K562 (cell line): ENCODE results near the gene EPOP. TPM values are rescaled to one million over a fixed set of nuclear protein-coding genes. Genes with fewer than 3 reads are reported as not detected.
A peak's percentile ranks its signal among the peaks of the same experiment; 100 is the strongest.

ENCODE experiments used
- ATAC-seq: fragments of 200-7000 bp; cut with Tn5 transposase; 3 replicates; pipeline ENCODE4 v1.9.1; 2020; ENCODE audit warnings: moderate library complexity
- BruUV-seq: library from RNA; stranded (reverse); fragments of 400-500 nt; replicated peaks from 2 replicates; lab custom pipeline; 2021; lab: Mats Ljungman, UMichigan
- CTCF ChIA-PET: fragments of 300-600 bp; formaldehyde crosslinking; extraction: SDS; loops from one replicate; lab custom pipeline; 2021; ENCODE audit warnings: low intra/inter-chr PET ratio; lab: Yijun Ruan, JAX
- POLR2A ChIA-PET: fragments of 300-600, 350-650 bp; sonication (Branson Sonifier 250); formaldehyde crosslinking; extraction: SDS; loops from one replicate; lab custom pipeline; 2021; ENCODE audit warnings: antibody characterized with exemption, inconsistent platforms; lab: Yijun Ruan, JAX
- DNase-seq, 4 experiments: peaks; one replicate each; pipeline versions ENCODE4 v3.0.0 to v3.0.0-alpha.2; 2011 to 2018; ENCODE audit warnings: low spot score in 3 of 4, mixed read lengths in 3 of 4; ENCODE audit errors: extremely low read depth in 1 of 4
- FAIRE-seq: peaks from 2 replicates; lab custom pipeline; 2011; peaks lifted over from hg19 to GRCh38; lab: Jason Lieb, UNC
- H2AFZ ChIP-seq: 2 replicates; pipeline ENCODE4 v1.6.0; 2011; ENCODE audit warnings: low read depth, low read length, control low read depth, inconsistent platforms
- H3K27ac ChIP-seq: fragments of 200-600 bp; 3 replicates; pipeline ENCODE4 v1.8.0; 2011; ENCODE audit warnings: low read depth, mild to moderate bottlenecking, control low read depth, inconsistent platforms, low read length, moderate library complexity, mixed read lengths; ENCODE audit errors: extremely low read depth
- H3K27me3 ChIP-seq, 2 experiments: fragments of 300-600 bp in 1 of 2; 2 replicates in 1 of 2; 3 replicates in 1 of 2; pipeline versions ENCODE4 v1.6.0 to v1.8.0; 2011; ENCODE audit warnings: inconsistent platforms in 2 of 2, low read length in 2 of 2, mild to moderate bottlenecking in 1 of 2, mixed read lengths in 1 of 2, moderate library complexity in 1 of 2; ENCODE audit not compliant: control insufficient read depth in 2 of 2, insufficient read depth in 2 of 2
- H3K36me3 ChIP-seq: fragments of 300-600 bp; 3 replicates; pipeline ENCODE4 v1.8.0; 2011; ENCODE audit warnings: mild to moderate bottlenecking, low read length, inconsistent platforms; ENCODE audit not compliant: control insufficient read depth, insufficient read depth
- H3K4me1 ChIP-seq, 2 experiments: fragments of 200-600 bp in 1 of 2; replicated peaks in 1 of 2; 2 replicates in 1 of 2; 3 replicates in 1 of 2; pipeline versions ENCODE4 v1.5.1 to v1.8.0; 2011; ENCODE audit warnings: inconsistent platforms in 2 of 2, low read length in 2 of 2, mild to moderate bottlenecking in 1 of 2, mixed read lengths in 1 of 2, moderate library complexity in 1 of 2; ENCODE audit not compliant: control insufficient read depth in 2 of 2, insufficient read depth in 2 of 2
- H3K4me2 ChIP-seq: 2 replicates; pipeline ENCODE4 v1.6.1; 2011; ENCODE audit warnings: low read length, control low read depth, inconsistent platforms, mixed read lengths; ENCODE audit not compliant: insufficient read depth
- H3K4me3 ChIP-seq: fragments of 200-600 bp; sonication (generic), shearing (Covaris generic); 2 replicates; pipeline ENCODE4 v1.5.1; 2016; ENCODE audit warnings: control low read depth, inconsistent platforms
- H3K79me2 ChIP-seq: fragments of 200-600 bp; 3 replicates; pipeline ENCODE4 v1.8.0; 2011; ENCODE audit warnings: low read length, inconsistent platforms; ENCODE audit not compliant: control insufficient read depth, insufficient read depth
- H3K9ac ChIP-seq, 2 experiments: 2 replicates each; pipeline versions ENCODE4 v1.6.0 to v1.6.1; 2011; ENCODE audit warnings: low read depth in 2 of 2, low read length in 2 of 2, control low read depth in 1 of 2, inconsistent platforms in 1 of 2, mild to moderate bottlenecking in 1 of 2, mixed read lengths in 1 of 2; ENCODE audit not compliant: insufficient read depth in 1 of 2
- H3K9me1 ChIP-seq: one replicate; pipeline ENCODE4 v1.6.0; 2011; ENCODE audit warnings: inconsistent platforms, mild to moderate bottlenecking, low read length, moderate library complexity; ENCODE audit not compliant: control insufficient read depth, insufficient read depth
- H3K9me3 ChIP-seq: replicated peaks from 2 replicates; pipeline ENCODE4 v1.5.1; 2011; ENCODE audit warnings: low read depth, low read length, inconsistent platforms; ENCODE audit not compliant: control insufficient read depth, insufficient read depth
- H4K20me1 ChIP-seq: replicated peaks from 2 replicates; pipeline ENCODE4 v1.6.1; 2011; ENCODE audit warnings: low read length, inconsistent platforms, mixed read lengths; ENCODE audit not compliant: control insufficient read depth, insufficient read depth
- CXXC5 ChIP-seq: fragments of 250-450 bp; sonication (Bioruptor Pico); IDR thresholded peaks from 2 replicates; pipeline ENCODE4 v1.8.0; 2022; ENCODE audit warnings: inconsistent platforms, mild to moderate bottlenecking, moderate library complexity
- ETV1 ChIP-seq: fragments of 450-650 bp; conservative IDR thresholded peaks from 2 replicates; pipeline ENCODE4 v1.6.1; 2016; ENCODE audit warnings: missing genetic modification characterization, control low read depth, low read depth, missing compliant biosample characterization
- HDAC3 ChIP-seq: fragments of 450-650 bp; IDR thresholded peaks from 2 replicates; pipeline ENCODE4 v1.6.1; 2018; ENCODE audit warnings: borderline replicate concordance, mild to moderate bottlenecking, moderate library complexity; ENCODE audit not compliant: partially characterized antibody
- HIVEP1 ChIP-seq: fragments of 250-450 bp; sonication (Bioruptor Pico); IDR thresholded peaks from 2 replicates; pipeline ENCODE4 v1.4.0; 2020; ENCODE audit warnings: mild to moderate bottlenecking
- HMBOX1 ChIP-seq: sonication (generic); IDR thresholded peaks from 2 replicates; pipeline ENCODE4 v1.6.1; 2016
- MAFG ChIP-seq: fragments of 450-650 bp; conservative IDR thresholded peaks from 2 replicates; pipeline ENCODE4 v1.6.1; 2016; ENCODE audit warnings: missing genetic modification characterization, missing compliant biosample characterization
- NRF1 ChIP-seq, 2 experiments: fragments of 450-650 bp; IDR thresholded peaks in 1 of 2; conservative IDR thresholded peaks in 1 of 2; 2 replicates each; pipeline ENCODE4 v1.6.1; 2014; ENCODE audit warnings: mild to moderate bottlenecking in 2 of 2
- ZNF77 ChIP-seq: fragments of 250-450 bp; sonication (Bioruptor Pico); IDR thresholded peaks from 2 replicates; pipeline ENCODE4 v1.5.0; 2020
- WGBS: fragments of 100-300 bp; shearing (Covaris generic); methylation state at CpG from one replicate; pipeline ENCODE4 v1.1.6; 2016; ENCODE audit warnings: low coverage, mixed read lengths; ENCODE audit not compliant: insufficient coverage; ENCODE audit errors: missing lambda C conversion rate; 5-methylcytosine and 5-hydroxymethylcytosine counted together
- in situ Hi-C: fragments of 300-500 bp; cut with MboI; formaldehyde crosslinking; loops from 4 replicates; pipeline ENCODE4 v1.15.0; 2018; ENCODE audit warnings: inconsistent platforms, mixed read lengths
- intact Hi-C: fragments of 100-400 bp; cut with micrococcal nuclease; formaldehyde crosslinking; loops from 2 replicates; pipeline ENCODE4 v1.14.2; 2022
- polyA plus RNA-seq, 8 experiments: library from polyadenylated mRNA; depleted of rRNA in 4 of 8; stranded (reverse) in 5 of 8; unstranded in 3 of 8; fragments of >200 nt; fragmentation: Nextera tagmentation in 2 of 8; fragmentation: Illumina TruSeq in 1 of 8; extraction: Ambion mirVana in 2 of 8; extraction: Trizol in 1 of 8; gene quantifications; 2 replicates each; pipeline versions ENCODE4 v1.2.1 to v1.2.3, GENCODE V29; 2011 to 2014; ENCODE audit warnings: inconsistent platforms in 1 of 8, missing spikeins in 1 of 8
- total RNA-seq, 7 experiments: library from RNA; depleted of rRNA in 6 of 7; stranded (reverse); fragments of >200 nt in 6 of 7; fragmentation: Illumina TruSeq in 2 of 7; extraction: Trizol in 2 of 7; gene quantifications; 2 replicates each; pipeline versions ENCODE4 v1.2.1 to v1.2.3, GENCODE V29; 2011 to 2021; ENCODE audit warnings: low replicate concordance in 1 of 7
- TF ChIP-seq, protein P1 (sequence below): fragments of 450-650 bp; IDR thresholded peaks from 2 replicates; pipeline ENCODE4 v1.6.1; 2018; ENCODE audit not compliant: partially characterized antibody
- TF ChIP-seq, protein P2 (sequence below): fragments of 450-650 bp; IDR thresholded peaks from 2 replicates; pipeline ENCODE4 v1.6.1; 2016; ENCODE audit warnings: borderline replicate concordance
- TF ChIP-seq, protein P3 (sequence below): sonication (generic); formaldehyde crosslinking; IDR thresholded peaks from 2 replicates; pipeline ENCODE4 v1.8.1; 2023; ENCODE audit warnings: mild to moderate bottlenecking, missing genetic modification reagents

The EPOP gene
- total and polyA plus RNA-seq, 9 of the 15 experiments (the other 6 are each of a cell fraction or from before 2014, with no cell fraction given) = 0.41 to 10.6 (median 4.6) TPM

DNA sequence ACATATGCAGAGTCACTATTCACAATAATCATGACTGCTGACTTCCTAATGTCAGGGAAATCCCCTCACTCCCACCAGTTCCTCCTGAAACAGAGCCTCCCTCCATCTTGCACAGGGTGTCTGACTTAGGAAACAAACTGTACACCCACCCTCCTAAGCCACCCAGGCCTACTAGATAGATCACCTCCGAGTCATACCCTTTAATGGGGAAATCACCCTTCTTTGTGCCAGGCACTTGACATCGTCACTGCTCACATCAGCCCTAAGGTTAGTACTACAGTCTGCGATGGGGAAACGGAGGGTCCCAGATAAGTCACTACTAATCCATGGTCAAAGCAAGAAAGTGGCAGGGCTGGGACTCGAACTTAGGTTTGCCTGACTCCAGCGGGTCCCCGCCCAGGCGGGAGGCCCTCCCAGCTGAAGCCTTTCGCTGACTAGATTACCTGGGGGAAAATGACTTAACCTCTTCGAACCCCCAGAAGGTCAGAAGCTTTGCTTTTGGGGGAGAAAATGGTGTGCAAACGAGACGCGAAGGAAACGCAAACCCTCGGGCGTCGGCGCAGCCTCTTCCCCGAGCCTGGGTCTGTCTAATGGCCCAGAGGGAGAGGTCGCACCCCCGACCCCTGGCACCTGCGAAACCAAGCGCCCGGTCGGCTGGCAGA, 26.9 kb upstream of the EPOP start:
- DNase-seq (peak; percentile 48 to 75 (median 56)), ATAC-seq (peak; percentile 4), FAIRE-seq (no peak)
- peak overlapping the region; percentile 87 for H3K4me2 ChIP-seq
- BruUV-seq = no TSS peak
- WGBS = 3% methylated on average over 18 of the region's 25 CpGs
- ChIA-PET POLR2A (interaction anchor here (0.5 to 1.5 kb wide), 6 partner anchors 8 to 17 kb away, joined by 3 to 5 read pairs (median 4); no protein-coding TSS in a partner anchor), CTCF (interaction anchor here (0.8 kb wide), 1 partner anchor 28 kb away, joined by 3 read pairs; the partner anchor contains the start of gene CISD3)
- H3K27me3 ChIP-seq = no peaks in the 10 kb centered on the region
- H3K4me3 ChIP-seq = peak overlapping the region; percentile 86
- intact Hi-C loops (loop anchor here (5.0 kb wide), 1 partner anchor 51 kb away; the partner anchor contains the start of gene PSMB3), in situ Hi-C loops (no loop called here)
- no peaks in the 10 kb centered on the region for H3K9me1 ChIP-seq
- H2AFZ ChIP-seq = peak overlapping the region; percentile 77
- peak overlapping the region; percentile 93 to 95 for H3K9ac ChIP-seq
- peaks cover 38% of the 10 kb centered on the region for H3K79me2 ChIP-seq
- H3K9me3 ChIP-seq = no peaks in the 10 kb centered on the region
- H3K27ac ChIP-seq = peak overlapping the region; percentile 90
- H3K36me3 ChIP-seq = no peaks in the 10 kb centered on the region
- H3K4me1 ChIP-seq = peaks cover 19 to 57% of the 10 kb centered on the region in 2 experiments
- no peaks in the 10 kb centered on the region for H4K20me1 ChIP-seq
- TF ChIP-seq, protein P1, sequence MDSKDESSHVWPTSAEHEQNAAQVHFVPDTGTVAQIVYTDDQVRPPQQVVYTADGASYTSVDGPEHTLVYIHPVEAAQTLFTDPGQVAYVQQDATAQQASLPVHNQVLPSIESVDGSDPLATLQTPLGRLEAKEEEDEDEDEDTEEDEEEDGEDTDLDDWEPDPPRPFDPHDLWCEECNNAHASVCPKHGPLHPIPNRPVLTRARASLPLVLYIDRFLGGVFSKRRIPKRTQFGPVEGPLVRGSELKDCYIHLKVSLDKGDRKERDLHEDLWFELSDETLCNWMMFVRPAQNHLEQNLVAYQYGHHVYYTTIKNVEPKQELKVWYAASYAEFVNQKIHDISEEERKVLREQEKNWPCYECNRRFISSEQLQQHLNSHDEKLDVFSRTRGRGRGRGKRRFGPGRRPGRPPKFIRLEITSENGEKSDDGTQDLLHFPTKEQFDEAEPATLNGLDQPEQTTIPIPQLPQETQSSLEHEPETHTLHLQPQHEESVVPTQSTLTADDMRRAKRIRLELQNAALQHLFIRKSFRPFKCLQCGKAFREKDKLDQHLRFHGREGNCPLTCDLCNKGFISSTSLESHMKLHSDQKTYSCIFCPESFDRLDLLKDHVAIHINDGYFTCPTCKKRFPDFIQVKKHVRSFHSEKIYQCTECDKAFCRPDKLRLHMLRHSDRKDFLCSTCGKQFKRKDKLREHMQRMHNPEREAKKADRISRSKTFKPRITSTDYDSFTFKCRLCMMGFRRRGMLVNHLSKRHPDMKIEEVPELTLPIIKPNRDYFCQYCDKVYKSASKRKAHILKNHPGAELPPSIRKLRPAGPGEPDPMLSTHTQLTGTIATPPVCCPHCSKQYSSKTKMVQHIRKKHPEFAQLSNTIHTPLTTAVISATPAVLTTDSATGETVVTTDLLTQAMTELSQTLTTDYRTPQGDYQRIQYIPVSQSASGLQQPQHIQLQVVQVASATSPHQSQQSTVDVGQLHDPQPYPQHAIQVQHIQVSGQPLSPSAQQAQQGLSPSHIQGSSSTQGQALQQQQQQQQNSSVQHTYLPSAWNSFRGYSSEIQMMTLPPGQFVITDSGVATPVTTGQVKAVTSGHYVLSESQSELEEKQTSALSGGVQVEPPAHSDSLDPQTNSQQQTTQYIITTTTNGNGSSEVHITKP = peak; percentile 41
- TF ChIP-seq HIVEP1 (no peak; the same call in 1 of the 2 replicates), HDAC3 (peak; percentile 11), HMBOX1 (peak; percentile 85), MAFG (tag) (peak; percentile 42), ZNF77 (CRISPR knock-in tag) (no peak), NRF1 (conservative IDR thresholded peaks at IDR 0.05 in 1 of 2, IDR thresholded peaks at IDR 0.05 in 1 of 2) (peak; percentile 33 to 45; a peak in 2 of 4 replicates), ETV1 (tag) (peak; percentile 43), CXXC5 (CRISPR knock-in tag) (no peak)
- TF ChIP-seq, protein P2, sequence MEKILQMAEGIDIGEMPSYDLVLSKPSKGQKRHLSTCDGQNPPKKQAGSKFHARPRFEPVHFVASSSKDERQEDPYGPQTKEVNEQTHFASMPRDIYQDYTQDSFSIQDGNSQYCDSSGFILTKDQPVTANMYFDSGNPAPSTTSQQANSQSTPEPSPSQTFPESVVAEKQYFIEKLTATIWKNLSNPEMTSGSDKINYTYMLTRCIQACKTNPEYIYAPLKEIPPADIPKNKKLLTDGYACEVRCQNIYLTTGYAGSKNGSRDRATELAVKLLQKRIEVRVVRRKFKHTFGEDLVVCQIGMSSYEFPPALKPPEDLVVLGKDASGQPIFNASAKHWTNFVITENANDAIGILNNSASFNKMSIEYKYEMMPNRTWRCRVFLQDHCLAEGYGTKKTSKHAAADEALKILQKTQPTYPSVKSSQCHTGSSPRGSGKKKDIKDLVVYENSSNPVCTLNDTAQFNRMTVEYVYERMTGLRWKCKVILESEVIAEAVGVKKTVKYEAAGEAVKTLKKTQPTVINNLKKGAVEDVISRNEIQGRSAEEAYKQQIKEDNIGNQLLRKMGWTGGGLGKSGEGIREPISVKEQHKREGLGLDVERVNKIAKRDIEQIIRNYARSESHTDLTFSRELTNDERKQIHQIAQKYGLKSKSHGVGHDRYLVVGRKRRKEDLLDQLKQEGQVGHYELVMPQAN = peak; percentile 44; the same call in 1 of the 2 replicates
- TF ChIP-seq, protein P3, sequence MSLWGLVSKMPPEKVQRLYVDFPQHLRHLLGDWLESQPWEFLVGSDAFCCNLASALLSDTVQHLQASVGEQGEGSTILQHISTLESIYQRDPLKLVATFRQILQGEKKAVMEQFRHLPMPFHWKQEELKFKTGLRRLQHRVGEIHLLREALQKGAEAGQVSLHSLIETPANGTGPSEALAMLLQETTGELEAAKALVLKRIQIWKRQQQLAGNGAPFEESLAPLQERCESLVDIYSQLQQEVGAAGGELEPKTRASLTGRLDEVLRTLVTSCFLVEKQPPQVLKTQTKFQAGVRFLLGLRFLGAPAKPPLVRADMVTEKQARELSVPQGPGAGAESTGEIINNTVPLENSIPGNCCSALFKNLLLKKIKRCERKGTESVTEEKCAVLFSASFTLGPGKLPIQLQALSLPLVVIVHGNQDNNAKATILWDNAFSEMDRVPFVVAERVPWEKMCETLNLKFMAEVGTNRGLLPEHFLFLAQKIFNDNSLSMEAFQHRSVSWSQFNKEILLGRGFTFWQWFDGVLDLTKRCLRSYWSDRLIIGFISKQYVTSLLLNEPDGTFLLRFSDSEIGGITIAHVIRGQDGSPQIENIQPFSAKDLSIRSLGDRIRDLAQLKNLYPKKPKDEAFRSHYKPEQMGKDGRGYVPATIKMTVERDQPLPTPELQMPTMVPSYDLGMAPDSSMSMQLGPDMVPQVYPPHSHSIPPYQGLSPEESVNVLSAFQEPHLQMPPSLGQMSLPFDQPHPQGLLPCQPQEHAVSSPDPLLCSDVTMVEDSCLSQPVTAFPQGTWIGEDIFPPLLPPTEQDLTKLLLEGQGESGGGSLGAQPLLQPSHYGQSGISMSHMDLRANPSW = no peak
